Hepatocyte (in vitro differentiated cells): ENCODE measurements around the gene KCNV2. TPM values are rescaled to one million over a fixed set of nuclear protein-coding genes. Genes with fewer than 3 reads are reported as not detected.

Source experiments
- DNase-seq: peaks from one replicate; pipeline ENCODE4 v3.0.0-alpha.2; 2016; ENCODE audit warnings: low spot score
- H2AFZ ChIP-seq: fragments of 200-600 bp; sonication (generic); 2 replicates; pipeline ENCODE4 v1.6.0; 2016; ENCODE audit warnings: antibody characterized with exemption, mild to moderate bottlenecking
- H3K27ac ChIP-seq: fragments of 200-600 bp; sonication (generic); 2 replicates; pipeline ENCODE4 v1.5.1; 2016; ENCODE audit warnings: mild to moderate bottlenecking
- H3K27me3 ChIP-seq: fragments of 200-600 bp; sonication (generic); 2 replicates; pipeline ENCODE4 v1.6.1; 2016
- H3K36me3 ChIP-seq: fragments of 200-600 bp; sonication (generic); replicated peaks from 2 replicates; pipeline ENCODE4 v1.5.1; 2016; ENCODE audit warnings: low read depth; ENCODE audit not compliant: insufficient read depth
- H3K4me1 ChIP-seq: fragments of 200-600 bp; sonication (generic); 2 replicates; pipeline ENCODE4 v1.5.1; 2016; ENCODE audit warnings: mild to moderate bottlenecking, moderate library complexity; ENCODE audit not compliant: insufficient read depth
- H3K4me2 ChIP-seq: fragments of 200-600 bp; sonication (generic); 2 replicates; pipeline ENCODE4 v1.6.0; 2016
- H3K4me3 ChIP-seq: fragments of 200-600 bp; sonication (generic); 2 replicates; pipeline ENCODE4 v1.5.1; 2016; ENCODE audit warnings: mild to moderate bottlenecking
- H3K79me2 ChIP-seq: fragments of 200-600 bp; sonication (generic); 2 replicates; pipeline ENCODE4 v1.6.0; 2017; ENCODE audit warnings: mild to moderate bottlenecking
- H3K9me2 ChIP-seq: fragments of 200-600 bp; sonication (generic); replicated peaks from 2 replicates; pipeline ENCODE4 v1.6.0; 2017; ENCODE audit warnings: mild to moderate bottlenecking; ENCODE audit not compliant: insufficient read depth
- H3K9me3 ChIP-seq: fragments of 200-600 bp; sonication (generic); 2 replicates; pipeline ENCODE4 v1.5.1; 2016; ENCODE audit warnings: low read depth, mild to moderate bottlenecking
- H4K20me1 ChIP-seq: fragments of 200-600 bp; sonication (generic); 2 replicates; pipeline ENCODE4 v1.6.0; 2016; ENCODE audit warnings: mild to moderate bottlenecking; ENCODE audit not compliant: insufficient read depth, poor library complexity, severe bottlenecking
- EZH2 ChIP-seq: fragments of 200-600 bp; sonication (generic); IDR thresholded peaks from 2 replicates; pipeline ENCODE4 v1.6.1; 2016; ENCODE audit warnings: antibody characterized with exemption, mild to moderate bottlenecking, borderline replicate concordance
- EZH2phosphoT487 ChIP-seq: fragments of 200-600 bp; sonication (generic); IDR thresholded peaks from one replicate; pipeline ENCODE4 v1.6.1; 2018; ENCODE audit warnings: antibody characterized with exemption, mild to moderate bottlenecking, low read depth, moderate library complexity; ENCODE audit not compliant: unreplicated experiment, severe bottlenecking
- WGBS: methylation state at CpG from one replicate; pipeline ENCODE4 v1.1.6; 2016; ENCODE audit warnings: low lambda C conversion rate; ENCODE audit errors: missing lambda C conversion rate; 5-methylcytosine and 5-hydroxymethylcytosine counted together
- polyA plus RNA-seq: library from polyadenylated mRNA; unstranded; fragments of >200 nt; fragmentation: Nextera tagmentation; extraction: Ambion mirVana; gene quantifications from 2 replicates; pipeline ENCODE4 v1.2.1, GENCODE V29; 2016
- total RNA-seq: library from RNA; depleted of rRNA; stranded (reverse); fragments of >200 nt; gene quantifications from 2 replicates; pipeline ENCODE4 v1.2.3, GENCODE V29; 2014
- TF ChIP-seq, protein P1 (sequence below): fragments of 200-600 bp; sonication (generic); IDR thresholded peaks from 2 replicates; pipeline ENCODE4 v1.5.1; 2016; ENCODE audit warnings: antibody characterized with exemption, mild to moderate bottlenecking; ENCODE audit not compliant: poor library complexity

The KCNV2 gene
- total and polyA plus RNA-seq, 2 experiments from 2014 or later, result 0.13 TPM; not detected in 1

DNA sequence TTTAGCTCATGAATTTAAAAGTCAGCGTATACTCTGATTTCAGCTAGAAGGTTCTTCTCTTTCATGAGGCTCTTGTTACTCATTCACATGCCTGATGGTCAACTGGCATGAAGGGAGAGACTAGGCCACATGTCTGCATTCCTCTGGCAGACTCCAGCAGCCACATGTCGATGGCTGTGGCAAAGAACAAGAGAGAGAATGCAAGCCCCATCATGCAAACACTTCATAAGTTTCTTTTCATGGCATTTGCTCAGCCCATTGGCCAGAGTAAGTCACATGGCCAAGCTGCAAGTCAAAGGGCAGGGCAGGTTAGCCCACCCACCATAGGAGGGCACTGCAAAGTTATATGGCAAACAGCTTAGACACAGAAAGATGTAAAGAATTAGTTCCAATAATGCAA lies 5.4 kb downstream of the KCNV2 start:
- Histone ChIP-seq H3K4me1 (no peaks in the 10 kb centered on the region), H3K4me2 (no peak overlapping the region), H4K20me1 (no peaks in the 10 kb centered on the region), H3K4me3 (no peak overlapping the region), H3K79me2 (no peaks in the 10 kb centered on the region), H3K36me3 (no peaks in the 10 kb centered on the region), H2AFZ (no peak overlapping the region), H3K9me3 (no peaks in the 10 kb centered on the region), H3K27ac (no peak overlapping the region), H3K9me2 (no peaks in the 10 kb centered on the region), H3K27me3 (no peaks in the 10 kb centered on the region)
- TF ChIP-seq EZH2phosphoT487 (no peak), EZH2 (no peak)
- TF ChIP-seq, protein P1, sequence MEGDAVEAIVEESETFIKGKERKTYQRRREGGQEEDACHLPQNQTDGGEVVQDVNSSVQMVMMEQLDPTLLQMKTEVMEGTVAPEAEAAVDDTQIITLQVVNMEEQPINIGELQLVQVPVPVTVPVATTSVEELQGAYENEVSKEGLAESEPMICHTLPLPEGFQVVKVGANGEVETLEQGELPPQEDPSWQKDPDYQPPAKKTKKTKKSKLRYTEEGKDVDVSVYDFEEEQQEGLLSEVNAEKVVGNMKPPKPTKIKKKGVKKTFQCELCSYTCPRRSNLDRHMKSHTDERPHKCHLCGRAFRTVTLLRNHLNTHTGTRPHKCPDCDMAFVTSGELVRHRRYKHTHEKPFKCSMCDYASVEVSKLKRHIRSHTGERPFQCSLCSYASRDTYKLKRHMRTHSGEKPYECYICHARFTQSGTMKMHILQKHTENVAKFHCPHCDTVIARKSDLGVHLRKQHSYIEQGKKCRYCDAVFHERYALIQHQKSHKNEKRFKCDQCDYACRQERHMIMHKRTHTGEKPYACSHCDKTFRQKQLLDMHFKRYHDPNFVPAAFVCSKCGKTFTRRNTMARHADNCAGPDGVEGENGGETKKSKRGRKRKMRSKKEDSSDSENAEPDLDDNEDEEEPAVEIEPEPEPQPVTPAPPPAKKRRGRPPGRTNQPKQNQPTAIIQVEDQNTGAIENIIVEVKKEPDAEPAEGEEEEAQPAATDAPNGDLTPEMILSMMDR, result no peak
- 44% methylated on average over 2 of the region's 2 CpGs for WGBS
- no peak for DNase-seq

GRCh38 chr9:2723376-2724065 lies 6.2 kb downstream of the KCNV2 start:
- Histone ChIP-seq H3K36me3 (no peaks in the 10 kb centered on the region), H4K20me1 (no peaks in the 10 kb centered on the region), H3K4me1 (no peaks in the 10 kb centered on the region), H3K4me2 (no peak overlapping the region), H2AFZ (no peak overlapping the region), H3K79me2 (no peaks in the 10 kb centered on the region), H3K27me3 (no peaks in the 10 kb centered on the region), H3K27ac (no peak overlapping the region), H3K9me2 (no peaks in the 10 kb centered on the region), H3K9me3 (no peaks in the 10 kb centered on the region), H3K4me3 (no peak overlapping the region)
- peak; percentile 40 for DNase-seq
- TF ChIP-seq, protein P1, result no peak
- TF ChIP-seq EZH2 (no peak), EZH2phosphoT487 (peak; percentile 31)
- WGBS, result 67% methylated on average over 4 of the region's 4 CpGs

- Histone ChIP-seq H3K4me1 (no peaks in the 10 kb centered on the region), H2AFZ (no peak overlapping the region), H3K27me3 (no peaks in the 10 kb centered on the region), H3K9me3 (no peaks in the 10 kb centered on the region), H3K9me2 (no peaks in the 10 kb centered on the region), H3K79me2 (no peaks in the 10 kb centered on the region), H3K4me3 (no peak overlapping the region), H3K36me3 (no peaks in the 10 kb centered on the region), H3K4me2 (no peak overlapping the region), H3K27ac (no peak overlapping the region), H4K20me1 (no peaks in the 10 kb centered on the region)
- no peak for TF ChIP-seq EZH2
- TF ChIP-seq, protein P1, result no peak
- no peak for TF ChIP-seq EZH2phosphoT487
- 91% methylated on average over 4 of the region's 4 CpGs for WGBS
- DNase-seq, result no peak
These were observed 7.8 kb downstream of the KCNV2 start for GRCh38 chr9:2725126-2725525.
